Activated B cell treated with CpG ODN at 0.5 μM for 24 hours (primary cell): ENCODE results near the gene LDLRAD2. TPM values are rescaled to one million over a fixed set of nuclear protein-coding genes. Genes with fewer than 3 reads are reported as not detected.
"Not testable (repeated sequence)": the region's sequence is repeated elsewhere in the genome, so short reads cannot be mapped to it uniquely, and the experiment has no call there.

Experiments
- ATAC-seq: fragments of 200-7000 bp; cut with Tn5 transposase; one replicate; pipeline ENCODE4 v1.10.0; 2021; ENCODE audit warnings: low read depth, mild to moderate bottlenecking, moderate library complexity
- CTCF ChIA-PET: fragments of 350-600 bp; sonication (Branson Sonifier 250); formaldehyde crosslinking; loops from one replicate; lab custom pipeline; 2021; ENCODE audit warnings: antibody characterized with exemption; lab: Charles Lee
- POLR2A ChIA-PET: fragments of 350-600 bp; sonication (Branson Sonifier 250); formaldehyde crosslinking; loops from one replicate; lab custom pipeline; 2021; ENCODE audit warnings: antibody characterized with exemption; lab: Charles Lee
- DNase-seq: peaks from one replicate; pipeline ENCODE4 v3.0.0; 2022
- H3K27ac Mint-ChIP-seq: one replicate; pipeline ENCODE4 v1.8.0; 2020; ENCODE audit warnings: mixed read lengths
- H3K27me3 Mint-ChIP-seq: one replicate; pipeline ENCODE4 v1.8.0; 2021; ENCODE audit warnings: mixed read lengths
- H3K36me3 Mint-ChIP-seq: one replicate; pipeline ENCODE4 v1.8.0; 2021; ENCODE audit warnings: low read depth, mixed read lengths
- H3K4me1 Mint-ChIP-seq: one replicate; pipeline ENCODE4 v1.8.0; 2021; ENCODE audit warnings: mixed read lengths
- H3K4me3 Mint-ChIP-seq: one replicate; pipeline ENCODE4 v1.8.0; 2020; ENCODE audit warnings: mild to moderate bottlenecking, mixed read lengths
- H3K9me3 Mint-ChIP-seq: one replicate; pipeline ENCODE4 v1.8.0; 2020; ENCODE audit warnings: mixed read lengths
- intact Hi-C: fragments of 100-400 bp; cut with micrococcal nuclease; formaldehyde crosslinking; loops from one replicate; pipeline ENCODE4 v1.15.1; 2024
- total RNA-seq: library from RNA; stranded (reverse); gene quantifications from 2 replicates; pipeline ENCODE4 v1.2.3, GENCODE V29; 2022
- TF ChIP-seq, protein P1 (sequence below): fragments of 200-600 bp; IDR thresholded peaks from one replicate; pipeline ENCODE4 v1.8.0; 2022; ENCODE audit warnings: antibody characterized with exemption, mild to moderate bottlenecking

Gene LDLRAD2
- total RNA-seq, 1 donor from 2014 or later, result 0.67 TPM

DNA sequence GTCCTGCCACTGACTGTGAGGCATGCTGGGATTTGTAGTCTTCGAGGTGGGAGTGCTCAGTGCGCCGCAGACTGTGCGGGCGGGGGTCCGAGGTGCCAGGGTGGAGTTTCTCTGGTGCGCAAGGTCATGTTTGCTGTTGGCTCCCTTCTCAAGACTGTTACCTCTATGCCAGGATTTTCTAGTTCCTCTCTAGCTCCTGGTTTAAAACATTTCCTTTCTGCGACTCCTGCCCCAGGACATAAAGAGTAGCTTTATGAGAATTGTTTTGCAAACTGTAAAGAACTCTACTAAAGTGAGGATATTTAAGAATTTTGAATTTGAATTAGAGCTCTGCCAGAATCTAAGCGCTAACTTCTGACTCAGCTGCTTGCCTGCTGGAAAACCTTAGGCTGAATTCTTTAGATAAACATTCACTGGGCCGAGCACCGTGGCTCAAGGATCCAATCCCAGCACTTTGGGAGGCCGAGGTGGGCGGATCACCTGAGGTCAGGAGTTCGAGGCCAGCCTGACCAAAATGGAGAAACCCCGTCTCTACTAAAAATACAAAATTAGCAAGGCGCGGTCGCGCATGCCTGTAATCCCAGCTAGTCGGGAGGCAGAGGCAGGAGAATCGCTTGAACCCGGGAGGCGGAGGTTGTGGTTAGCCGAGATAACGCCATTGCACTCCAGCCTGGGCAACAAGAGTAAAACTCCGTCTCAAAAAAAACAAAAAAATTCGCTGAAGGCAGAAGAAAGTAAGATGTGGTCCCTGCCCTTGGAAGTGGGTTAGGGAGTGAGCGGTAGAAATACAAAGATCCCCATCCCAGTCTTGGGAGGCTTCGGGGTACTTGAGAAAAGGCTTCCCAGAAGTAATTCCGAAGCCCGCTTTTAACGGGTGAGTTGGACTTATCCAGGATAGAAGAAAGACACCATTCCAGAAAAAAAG lies 28.1 kb upstream of the LDLRAD2 start:
- peaks cover 18% of the 10 kb centered on the region for H3K36me3 Mint-ChIP-seq
- H3K4me3 Mint-ChIP-seq, result peak overlapping the region; percentile 90
- DNase-seq (no peak), ATAC-seq (no peak)
- ChIA-PET POLR2A (interaction anchor here (0.7 to 4.7 kb wide), 9 partner anchors 10 to 668 kb away, joined by 3 to 96 read pairs (median 6); partner anchors contain the start of genes CDC42 and ZBTB40), CTCF (interaction anchor here (1.1 kb wide), 1 partner anchor 9 kb away, joined by 3 read pairs; no protein-coding TSS in a partner anchor)
- intact Hi-C loops, result loop anchor here (1.0 to 5.0 kb wide), 10 partner anchors 22 to 1383 kb away; partner anchors contain the start of genes CDC42, ECE1, HP1BP3 and LUZP1
- peak overlapping the region; percentile 100 for H3K27ac Mint-ChIP-seq
- TF ChIP-seq, protein P1, sequence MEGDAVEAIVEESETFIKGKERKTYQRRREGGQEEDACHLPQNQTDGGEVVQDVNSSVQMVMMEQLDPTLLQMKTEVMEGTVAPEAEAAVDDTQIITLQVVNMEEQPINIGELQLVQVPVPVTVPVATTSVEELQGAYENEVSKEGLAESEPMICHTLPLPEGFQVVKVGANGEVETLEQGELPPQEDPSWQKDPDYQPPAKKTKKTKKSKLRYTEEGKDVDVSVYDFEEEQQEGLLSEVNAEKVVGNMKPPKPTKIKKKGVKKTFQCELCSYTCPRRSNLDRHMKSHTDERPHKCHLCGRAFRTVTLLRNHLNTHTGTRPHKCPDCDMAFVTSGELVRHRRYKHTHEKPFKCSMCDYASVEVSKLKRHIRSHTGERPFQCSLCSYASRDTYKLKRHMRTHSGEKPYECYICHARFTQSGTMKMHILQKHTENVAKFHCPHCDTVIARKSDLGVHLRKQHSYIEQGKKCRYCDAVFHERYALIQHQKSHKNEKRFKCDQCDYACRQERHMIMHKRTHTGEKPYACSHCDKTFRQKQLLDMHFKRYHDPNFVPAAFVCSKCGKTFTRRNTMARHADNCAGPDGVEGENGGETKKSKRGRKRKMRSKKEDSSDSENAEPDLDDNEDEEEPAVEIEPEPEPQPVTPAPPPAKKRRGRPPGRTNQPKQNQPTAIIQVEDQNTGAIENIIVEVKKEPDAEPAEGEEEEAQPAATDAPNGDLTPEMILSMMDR, result no peak
- no peaks in the 10 kb centered on the region for H3K27me3 Mint-ChIP-seq
- no peaks in the 10 kb centered on the region for H3K9me3 Mint-ChIP-seq
- H3K4me1 Mint-ChIP-seq, result peaks cover 26% of the 10 kb centered on the region

DNA sequence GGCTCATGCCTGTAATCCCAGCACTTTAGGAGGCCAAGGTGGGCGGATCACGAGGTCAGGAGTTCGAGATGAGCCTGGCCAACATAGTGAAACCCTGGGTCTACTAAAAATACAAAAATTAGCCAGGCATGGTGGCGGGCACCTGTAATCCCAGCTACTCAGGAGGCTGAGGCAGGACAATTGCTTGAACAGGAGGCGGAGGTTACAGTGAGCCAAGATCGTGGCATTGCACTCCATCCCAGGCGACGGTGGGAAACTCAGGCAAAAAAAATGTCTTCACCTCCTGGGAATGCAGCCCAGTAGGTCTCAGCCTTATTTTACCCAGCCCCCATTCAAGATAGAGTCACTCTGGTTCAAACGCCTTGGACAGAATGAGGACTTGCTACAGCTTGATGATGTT lies 26.3 kb upstream of the LDLRAD2 start:
- H3K4me1 Mint-ChIP-seq, result peaks cover 14% of the 10 kb centered on the region
- H3K27me3 Mint-ChIP-seq, H3K27ac Mint-ChIP-seq, H3K9me3 Mint-ChIP-seq, intact Hi-C loops, H3K4me3 Mint-ChIP-seq, DNase-seq, ATAC-seq, CTCF ChIA-PET: not testable (repeated sequence)
- peaks cover 16% of the 10 kb centered on the region for H3K36me3 Mint-ChIP-seq
- POLR2A ChIA-PET, result interaction anchor here (0.5 kb wide), 1 partner anchor 257 kb away, joined by 4 read pairs; no protein-coding TSS in a partner anchor

DNA sequence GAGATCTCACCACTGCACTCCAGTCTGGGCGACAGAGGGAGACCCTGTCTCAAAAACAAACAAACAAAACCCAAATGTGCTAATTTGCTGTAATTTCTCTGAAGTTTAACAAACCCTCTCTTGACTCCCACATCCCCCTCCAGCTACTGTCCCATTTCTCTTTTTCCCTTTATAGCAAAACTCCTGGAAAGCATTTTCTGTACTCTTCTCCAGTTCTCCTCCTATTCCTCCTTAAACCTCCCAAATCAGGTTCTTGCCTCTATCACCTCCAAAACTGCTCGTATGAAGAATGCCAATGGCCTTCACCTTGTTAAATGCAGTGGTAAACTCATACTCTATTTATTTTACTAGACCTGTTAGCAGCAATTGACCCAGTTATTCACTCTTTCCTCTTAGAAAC lies 25.4 kb upstream of the LDLRAD2 start:
- no peaks in the 10 kb centered on the region for H3K27me3 Mint-ChIP-seq
- ATAC-seq, result no peak
- H3K4me1 Mint-ChIP-seq, result peaks cover 14% of the 10 kb centered on the region
- H3K36me3 Mint-ChIP-seq, result peaks cover 16% of the 10 kb centered on the region
- H3K27ac Mint-ChIP-seq, result no peak overlapping the region
- ChIA-PET POLR2A (no interaction called here), CTCF (no interaction called here)
- intact Hi-C loops, result no loop called here
- DNase-seq, result no peak
- TF ChIP-seq, protein P1, result no peak
- H3K4me3 Mint-ChIP-seq, result no peak overlapping the region
- H3K9me3 Mint-ChIP-seq, result no peaks in the 10 kb centered on the region

DNA sequence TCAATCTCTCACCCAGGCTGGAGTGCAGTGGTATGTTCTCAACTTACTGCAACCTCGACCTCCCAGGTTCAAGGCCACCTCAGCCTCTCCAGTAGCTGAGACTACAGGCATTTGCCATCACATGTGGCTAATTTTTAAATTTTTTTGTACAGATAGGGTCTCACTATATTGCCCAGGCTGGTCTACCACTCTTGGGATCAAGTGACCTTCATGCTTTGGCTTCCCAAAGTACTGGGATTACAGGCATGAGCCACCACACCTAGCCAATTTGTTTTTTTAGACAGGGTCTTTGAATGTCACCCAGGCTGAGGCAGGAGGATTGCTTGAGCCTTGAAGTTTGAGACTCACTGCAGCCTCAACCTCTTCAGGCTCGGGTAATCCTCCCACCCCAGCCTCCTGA lies 19.0 kb upstream of the LDLRAD2 start:
- Mint-ChIP-seq H3K4me3 (no peak overlapping the region), H3K27me3 (no peaks in the 10 kb centered on the region), H3K36me3 (peaks cover 1% of the 10 kb centered on the region), H3K27ac (no peak overlapping the region), H3K9me3 (peaks cover 6% of the 10 kb centered on the region), H3K4me1 (peaks cover 4% of the 10 kb centered on the region)
- DNase-seq, result no peak
- ATAC-seq, result no peak
- CTCF ChIA-PET, result no interaction called here
- TF ChIP-seq, protein P1, result no peak
- POLR2A ChIA-PET, result no interaction called here
- intact Hi-C loops, result no loop called here

DNA sequence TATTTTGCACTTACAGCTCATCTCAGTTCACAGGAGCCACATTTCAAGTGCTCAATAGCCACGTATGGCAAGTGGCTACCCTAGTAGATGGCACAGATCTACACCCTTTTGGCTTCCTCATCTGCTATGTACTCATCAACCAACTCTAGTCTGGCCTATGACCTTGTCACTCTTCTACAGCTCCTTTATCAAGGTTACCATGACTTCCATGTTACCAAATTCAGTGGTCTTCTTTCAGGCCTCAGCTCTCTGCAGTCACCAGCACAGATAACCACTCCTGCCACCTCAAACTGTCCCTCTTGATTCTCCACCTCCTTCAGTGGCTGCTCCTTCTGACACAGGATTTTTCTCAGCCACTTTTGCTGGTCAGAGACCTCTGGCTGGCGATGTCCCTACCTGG lies 17.4 kb upstream of the LDLRAD2 start:
- DNase-seq (no peak), ATAC-seq (no peak)
- H3K4me1 Mint-ChIP-seq, result peaks cover 14% of the 10 kb centered on the region
- H3K36me3 Mint-ChIP-seq, result peaks cover 1% of the 10 kb centered on the region
- ChIA-PET POLR2A (no interaction called here), CTCF (no interaction called here)
- TF ChIP-seq, protein P1, result no peak
- H3K27me3 Mint-ChIP-seq, result no peaks in the 10 kb centered on the region
- no peak overlapping the region for H3K27ac Mint-ChIP-seq
- peaks cover 6% of the 10 kb centered on the region for H3K9me3 Mint-ChIP-seq
- no peak overlapping the region for H3K4me3 Mint-ChIP-seq
- intact Hi-C loops, result no loop called here
